Kidney (tissue), 14 donors: ENCODE results near the gene SMOC1. TPM values are rescaled to one million over a fixed set of nuclear protein-coding genes. Genes with fewer than 3 reads are reported as not detected.

Experiments used
- DNase-seq, 5 donors: peaks; one replicate each; pipeline ENCODE4 v3.0.0-alpha.2; 2013 to 2020
- FAIRE-seq: peaks from 2 replicates; lab custom pipeline; 2012; peaks lifted over from hg19 to GRCh38; lab: Jason Lieb, UNC
- H3K27ac ChIP-seq, 2 donors: one replicate each; pipeline ENCODE4 v1.7.0; 2013; ENCODE audit warnings: low read depth in 2 of 2, low read length in 2 of 2, inconsistent platforms in 1 of 2
- H3K27me3 ChIP-seq: one replicate; pipeline ENCODE4 v1.7.1; 2013; ENCODE audit warnings: low read length, inconsistent platforms; ENCODE audit not compliant: control insufficient read depth, insufficient read depth
- H3K36me3 ChIP-seq, 3 donors: one replicate each; pipeline versions ENCODE4 v1.7.0 to v1.7.1; 2013; ENCODE audit warnings: low read length in 3 of 3, control low read depth in 1 of 3, inconsistent platforms in 1 of 3; ENCODE audit not compliant: insufficient read depth in 3 of 3, control insufficient read depth in 2 of 3
- H3K4me1 ChIP-seq, 3 donors: one replicate each; pipeline versions ENCODE4 v1.7.0 to v1.7.1; 2013; ENCODE audit warnings: low read length in 3 of 3, inconsistent platforms in 1 of 3, low read depth in 1 of 3; ENCODE audit not compliant: control insufficient read depth in 2 of 3, insufficient read depth in 2 of 3
- H3K4me3 ChIP-seq, 3 donors: one replicate each; pipeline versions ENCODE4 v1.7.0 to v1.8.1; 2013; ENCODE audit warnings: low read length in 3 of 3, control low read depth in 1 of 3, inconsistent platforms in 1 of 3
- H3K9ac ChIP-seq, 3 donors: one replicate each; pipeline versions ENCODE4 v1.7.0 to v1.7.1; 2013; ENCODE audit warnings: low read length in 3 of 3, control low read depth in 1 of 3, inconsistent platforms in 1 of 3
- H3K9me3 ChIP-seq, 3 donors: one replicate each; pipeline versions ENCODE4 v1.7.0 to v1.7.1; 2013; ENCODE audit warnings: low read length in 3 of 3, control low read depth in 1 of 3, inconsistent platforms in 1 of 3; ENCODE audit not compliant: control insufficient read depth in 2 of 3, insufficient read depth in 1 of 3
- CTCF ChIP-seq: IDR thresholded peaks from 3 replicates; pipeline ENCODE4 v1.5.1; 2012; ENCODE audit warnings: mild to moderate bottlenecking, moderate library complexity, borderline replicate concordance; ENCODE audit not compliant: insufficient read depth; ENCODE audit errors: extremely low read depth
- intact Hi-C: fragments of 100-400 bp; cut with DNase I; formaldehyde crosslinking; loops from one replicate; pipeline ENCODE4 v1.11.1; 2022
- polyA plus RNA-seq: library from polyadenylated mRNA; stranded (reverse); fragments of 350-450 nt; fragmentation: Illumina TruSeq; extraction: RNeasy Lipid Tissue Mini Kit (QIAGEN cat#74804); gene quantifications from one replicate; pipeline ENCODE4 v1.2.3, GENCODE V29; 2014; ENCODE audit warnings: low read depth, low replicate concordance; ENCODE audit not compliant: insufficient read depth
- total RNA-seq: library from RNA; stranded (reverse); fragmentation: NEBNext Ultra II Directional; extraction: Animal tissue kit (Norgen Biotek cat#: 25700); gene quantifications from one replicate; pipeline ENCODE4 v1.2.1, GENCODE V29; 2021
- donor health status: control.
- donor health status: control.
- donor health status: control.
- donor health status: control.
- donor health status: control.
- donor health status: DM: yes; HTN: yes; CAD: no.
- donor health status: Normal renal cell carcinoma (clear cell type).

The SMOC1 gene
- total and polyA plus RNA-seq, 2 donors from 2014 or later, result 1.2 to 2.8 TPM

GRCh38 chr14:69945912-69946311 is 66.7 kb downstream of the SMOC1 start:
- Histone ChIP-seq H3K36me3 (no peaks in the 10 kb centered on the region), H3K4me3 (no peak overlapping the region), H3K4me1 (no peaks in the 10 kb centered on the region), H3K27me3 (no peaks in the 10 kb centered on the region), H3K9me3 (peaks cover 0 to 14% (median 5%) of the 10 kb centered on the region in 3 donors), H3K27ac (no peak overlapping the region), H3K9ac (no peak overlapping the region)
- no peak for DNase-seq
- intact Hi-C loops, result no loop called here
- TF ChIP-seq CTCF, result no peak
- no peak for FAIRE-seq

GRCh38 chr14:69948351-69948750 is 69.1 kb downstream of the SMOC1 start:
- Histone ChIP-seq H3K4me3 (no peak overlapping the region), H3K9ac (no peak overlapping the region), H3K9me3 (peaks cover 0 to 14% (median 5%) of the 10 kb centered on the region in 3 donors), H3K36me3 (no peaks in the 10 kb centered on the region), H3K27ac (no peak overlapping the region), H3K4me1 (peaks cover 0 to 3% (median 0%) of the 10 kb centered on the region in 3 donors), H3K27me3 (no peaks in the 10 kb centered on the region)
- no peak for DNase-seq
- intact Hi-C loops, result no loop called here
- no peak for TF ChIP-seq CTCF
- FAIRE-seq, result no peak

- Histone ChIP-seq H3K9ac (no peak overlapping the region), H3K27me3 (no peaks in the 10 kb centered on the region), H3K9me3 (no peaks in the 10 kb centered on the region), H3K4me3 (no peak overlapping the region), H3K36me3 (no peaks in the 10 kb centered on the region), H3K4me1 (peaks cover 0 to 3% (median 0%) of the 10 kb centered on the region in 3 donors), H3K27ac (no peak overlapping the region)
- FAIRE-seq (no peak), DNase-seq (no peak)
- no peak for TF ChIP-seq CTCF
- intact Hi-C loops, result no loop called here
Measured at GRCh38 chr14:69951263-69951662, 72.0 kb downstream of the SMOC1 start.

GRCh38 chr14:69951935-69952334 is 72.7 kb downstream of the SMOC1 start:
- FAIRE-seq, result no peak

More at GRCh38 chr14:69951935-69952334, 72.7 kb downstream of the SMOC1 start:
- intact Hi-C loops, result no loop called here
- Histone ChIP-seq H3K36me3 (no peaks in the 10 kb centered on the region), H3K9me3 (no peaks in the 10 kb centered on the region), H3K27ac (no peak overlapping the region), H3K27me3 (no peaks in the 10 kb centered on the region), H3K4me1 (peaks cover 0 to 3% (median 0%) of the 10 kb centered on the region in 3 donors), H3K9ac (no peak overlapping the region), H3K4me3 (no peak overlapping the region)
- DNase-seq, result no peak
- TF ChIP-seq CTCF, result no peak
